B cell (primary cell): ENCODE measurements around the gene PIGQ. TPM values are rescaled to one million over a fixed set of nuclear protein-coding genes. Genes with fewer than 3 reads are reported as not detected.
A peak's percentile ranks its signal among the peaks of the same experiment; 100 is the strongest.

Experiments used
- ATAC-seq: fragments of 200-7000 bp; cut with Tn5 transposase; one replicate; pipeline ENCODE4 v1.10.0; 2021; ENCODE audit warnings: low read depth, mild to moderate bottlenecking, moderate number of reproducible peaks, moderate library complexity
- CTCF ChIA-PET: fragments of 350-600 bp; sonication (Branson Sonifier 250); formaldehyde crosslinking; loops from one replicate; lab custom pipeline; 2021; ENCODE audit warnings: antibody characterized with exemption, inconsistent platforms; lab: Charles Lee
- POLR2A ChIA-PET: fragments of 350-600 bp; sonication (Branson Sonifier 250); formaldehyde crosslinking; loops from one replicate; lab custom pipeline; 2021; ENCODE audit warnings: antibody characterized with exemption; lab: Charles Lee
- DNase-seq: peaks from one replicate; pipeline ENCODE4 v3.0.0; 2013
- H2AFZ ChIP-seq: 2 replicates; pipeline ENCODE4 v1.6.1; 2012; ENCODE audit warnings: mild to moderate bottlenecking, low read depth, low read length; ENCODE audit not compliant: insufficient read depth, poor library complexity, severe bottlenecking
- H3K27ac ChIP-seq, 2 donors: 1 replicate in 1 of 2; 2 replicates in 1 of 2; pipeline ENCODE4 v1.5.1; 2012 to 2013; ENCODE audit warnings: low read length in 2 of 2, mild to moderate bottlenecking in 2 of 2, moderate library complexity in 1 of 2
- H3K27me3 ChIP-seq, 4 experiments: fragments of 200-600 bp in 1 of 4; sonication (generic) in 1 of 4; replicated peaks in 1 of 4; 1 replicate in 2 of 4; 2 replicates in 2 of 4; pipeline versions ENCODE4 v1.6.1 to v1.7.0; 2013 to 2016; ENCODE audit warnings: low read length in 3 of 4, mild to moderate bottlenecking in 2 of 4, mixed read lengths in 1 of 4, moderate library complexity in 1 of 4; ENCODE audit not compliant: insufficient read depth in 4 of 4, control insufficient read depth in 3 of 4; ENCODE audit errors: control extremely low read depth in 1 of 4
- H3K36me3 ChIP-seq, 2 experiments: replicated peaks in 1 of 2; 1 replicate in 1 of 2; 2 replicates in 1 of 2; pipeline versions ENCODE4 v1.6.1 to v1.7.1; 2013; ENCODE audit warnings: low read length in 1 of 2; ENCODE audit not compliant: insufficient read depth in 2 of 2, control insufficient read depth in 1 of 2; ENCODE audit errors: control extremely low read depth in 1 of 2, extremely low read depth in 1 of 2
- H3K4me1 ChIP-seq, 2 donors: fragments of 200-600 bp in 1 of 2; sonication (generic) in 1 of 2; 1 replicate in 1 of 2; 2 replicates in 1 of 2; pipeline versions ENCODE4 v1.5.1 to v1.6.1; 2013 to 2017; ENCODE audit warnings: low read length in 2 of 2; ENCODE audit not compliant: control insufficient read depth in 2 of 2, insufficient read depth in 2 of 2
- H3K4me2 ChIP-seq: replicated peaks from 2 replicates; pipeline ENCODE3; 2012; ENCODE audit warnings: mild to moderate bottlenecking, low read depth, low read length; ENCODE audit not compliant: poor library complexity, severe bottlenecking
- H3K4me3 ChIP-seq, 5 experiments: fragments of 200-600 bp in 1 of 5; sonication (generic) in 1 of 5; 1 replicate in 3 of 5; 2 replicates in 2 of 5; pipeline versions ENCODE4 v1.5.1 to v1.7.0; 2011 to 2016; ENCODE audit warnings: low read length in 4 of 5, mild to moderate bottlenecking in 4 of 5, low read depth in 2 of 5, control low read depth in 1 of 5, moderate library complexity in 1 of 5; ENCODE audit not compliant: insufficient read depth in 1 of 5; ENCODE audit errors: control extremely low read depth in 1 of 5, extremely low read depth in 1 of 5
- H3K79me2 ChIP-seq: fragments of 200-600 bp; sonication (generic); one replicate; pipeline ENCODE4 v1.6.0; 2016; ENCODE audit warnings: low read length; ENCODE audit not compliant: control insufficient read depth, insufficient read depth
- H3K9ac ChIP-seq: fragments of 200-600 bp; sonication (generic); 2 replicates; pipeline ENCODE4 v1.6.1; 2017; ENCODE audit warnings: mild to moderate bottlenecking, low read length, moderate library complexity
- H3K9me3 ChIP-seq, 3 donors: one replicate each; pipeline versions ENCODE4 v1.6.1 to v1.7.1; 2013; ENCODE audit warnings: low read length in 2 of 3; ENCODE audit not compliant: control insufficient read depth in 2 of 3, insufficient read depth in 1 of 3; ENCODE audit errors: control extremely low read depth in 1 of 3
- H4K20me1 ChIP-seq: 2 replicates; pipeline ENCODE4 v1.6.0; 2012; ENCODE audit warnings: mild to moderate bottlenecking, low read length; ENCODE audit not compliant: insufficient read depth, control insufficient read depth, poor library complexity, severe bottlenecking
- H3K27ac Mint-ChIP-seq: one replicate; pipeline ENCODE4 v1.8.0; 2021; ENCODE audit warnings: mixed read lengths
- H3K27me3 Mint-ChIP-seq: one replicate; pipeline ENCODE4 v1.8.0; 2021; ENCODE audit warnings: mixed read lengths
- H3K4me1 Mint-ChIP-seq: one replicate; pipeline ENCODE4 v1.8.0; 2021; ENCODE audit warnings: mixed read lengths
- H3K4me3 Mint-ChIP-seq: one replicate; pipeline ENCODE4 v1.8.0; 2021; ENCODE audit warnings: mixed read lengths
- H3K9me3 Mint-ChIP-seq: one replicate; pipeline ENCODE4 v1.8.0; 2022; ENCODE audit warnings: mixed read lengths; ENCODE audit not compliant: insufficient read depth
- EZH2 ChIP-seq: IDR thresholded peaks from 2 replicates; pipeline ENCODE4 v1.6.1; 2012; ENCODE audit warnings: borderline replicate concordance, low read depth, mild to moderate bottlenecking, moderate library complexity, low read length; ENCODE audit not compliant: insufficient read depth, poor library complexity, severe bottlenecking
- WGBS: methylation state at CpG from one replicate; pipeline ENCODE4 v1.1.5; 2013; ENCODE audit warnings: missing lambda C conversion rate; ENCODE audit not compliant: insufficient coverage; 5-methylcytosine and 5-hydroxymethylcytosine counted together
- intact Hi-C: fragments of 100-400 bp; cut with micrococcal nuclease; formaldehyde crosslinking; loops from one replicate; pipeline ENCODE4 v1.10.0; 2022
- polyA plus RNA-seq: library from polyadenylated mRNA; depleted of rRNA; stranded (reverse); fragments of >200 nt; gene quantifications from 2 replicates; pipeline ENCODE4 v1.2.3, GENCODE V29; 2012
- total RNA-seq, 2 donors: library from RNA; stranded (reverse); fragments of 120-200 nt in 1 of 2; gene quantifications; 1 replicate in 1 of 2; 2 replicates in 1 of 2; pipeline versions ENCODE4 v1.2.3 to v1.2.4, GENCODE V29; 2013 to 2022
- TF ChIP-seq, protein P1 (sequence below): fragments of 200-600 bp; IDR thresholded peaks from one replicate; pipeline ENCODE4 v1.8.0; 2022; ENCODE audit warnings: antibody characterized with exemption, mild to moderate bottlenecking

The PIGQ gene
- total and polyA plus RNA-seq, 2 donors (not counting 1 experiment from before 2014, with no cell fraction given): 56.9 to 68.5 TPM

DNA sequence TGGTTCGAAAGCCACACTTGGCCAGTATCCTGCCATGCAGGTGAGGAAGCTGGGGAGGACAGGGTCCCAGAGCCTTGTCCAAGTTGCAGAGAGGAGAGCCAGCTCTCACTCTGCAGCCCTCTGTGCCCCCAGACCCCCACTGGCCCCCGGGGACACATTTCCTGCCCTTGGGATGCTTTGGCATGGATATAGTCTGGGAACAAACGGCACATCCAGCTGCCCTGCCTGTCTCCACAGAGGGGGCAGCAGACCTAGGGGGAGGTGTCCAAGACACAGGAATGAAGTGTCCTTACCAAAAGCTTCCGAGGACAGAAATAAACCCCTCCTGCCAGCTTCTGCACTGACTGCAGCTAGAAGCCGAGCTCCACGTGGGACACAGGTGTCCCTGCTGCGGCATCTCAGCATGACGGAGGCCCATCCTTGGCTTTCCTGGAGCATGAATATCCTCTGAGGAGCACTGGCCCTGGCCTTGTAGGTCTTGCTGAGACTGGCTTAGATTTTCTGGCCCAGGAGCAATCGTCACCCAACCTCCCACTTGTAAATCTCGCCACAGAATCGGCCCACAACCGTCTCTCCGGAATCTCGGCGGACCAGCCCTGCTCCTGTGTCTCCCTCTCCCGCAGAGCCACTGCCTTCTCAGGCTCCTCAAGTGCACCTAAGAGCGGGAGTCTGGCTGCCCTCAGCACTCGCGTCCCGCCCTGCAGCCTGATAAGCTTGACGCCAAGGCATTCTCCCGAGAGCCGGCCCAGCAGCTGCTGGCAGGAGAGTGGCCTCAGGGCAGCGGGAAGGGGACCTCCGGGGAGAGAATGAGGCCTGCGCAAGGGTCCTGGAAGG is 43.4 kb upstream of the PIGQ start:
- DNase-seq (no peak), ATAC-seq (no peak)
- intact Hi-C loops: loop anchor here (1.0 to 5.0 kb wide), 6 partner anchors 42 to 174 kb away; partner anchors contain the start of genes AXIN1, PGAP6, PIGQ and RAB11FIP3
- Histone ChIP-seq H3K36me3 (no peaks in the 10 kb centered on the region), H3K9ac (peak overlapping the region; percentile 75), H4K20me1 (peaks cover 52% of the 10 kb centered on the region), H3K79me2 (peaks cover 45% of the 10 kb centered on the region), H3K9me3 (peaks cover 0 to 2% (median 0%) of the 10 kb centered on the region in 3 donors), H3K4me2 (peak overlapping the region; percentile 98), H3K4me1 (peaks cover 25 to 47% of the 10 kb centered on the region in 2 donors), H2AFZ (peak overlapping the region; percentile 89), H3K4me3 (peak overlapping the region; percentile 21 to 79 (median 77)), H3K27ac (peak overlapping the region; percentile 71 to 96), H3K27me3 (no peaks in the 10 kb centered on the region)
- TF ChIP-seq, protein P1, sequence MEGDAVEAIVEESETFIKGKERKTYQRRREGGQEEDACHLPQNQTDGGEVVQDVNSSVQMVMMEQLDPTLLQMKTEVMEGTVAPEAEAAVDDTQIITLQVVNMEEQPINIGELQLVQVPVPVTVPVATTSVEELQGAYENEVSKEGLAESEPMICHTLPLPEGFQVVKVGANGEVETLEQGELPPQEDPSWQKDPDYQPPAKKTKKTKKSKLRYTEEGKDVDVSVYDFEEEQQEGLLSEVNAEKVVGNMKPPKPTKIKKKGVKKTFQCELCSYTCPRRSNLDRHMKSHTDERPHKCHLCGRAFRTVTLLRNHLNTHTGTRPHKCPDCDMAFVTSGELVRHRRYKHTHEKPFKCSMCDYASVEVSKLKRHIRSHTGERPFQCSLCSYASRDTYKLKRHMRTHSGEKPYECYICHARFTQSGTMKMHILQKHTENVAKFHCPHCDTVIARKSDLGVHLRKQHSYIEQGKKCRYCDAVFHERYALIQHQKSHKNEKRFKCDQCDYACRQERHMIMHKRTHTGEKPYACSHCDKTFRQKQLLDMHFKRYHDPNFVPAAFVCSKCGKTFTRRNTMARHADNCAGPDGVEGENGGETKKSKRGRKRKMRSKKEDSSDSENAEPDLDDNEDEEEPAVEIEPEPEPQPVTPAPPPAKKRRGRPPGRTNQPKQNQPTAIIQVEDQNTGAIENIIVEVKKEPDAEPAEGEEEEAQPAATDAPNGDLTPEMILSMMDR: no peak
- TF ChIP-seq EZH2: no peak
- H3K4me3 Mint-ChIP-seq: peak overlapping the region; percentile 89
- H3K27ac Mint-ChIP-seq: peak overlapping the region; percentile 88
- H3K9me3 Mint-ChIP-seq: no peaks in the 10 kb centered on the region
- WGBS: 10% methylated on average over 26 of the region's 26 CpGs
- ChIA-PET CTCF (no interaction called here), POLR2A (interaction anchor here (0.6 to 1.3 kb wide), 4 partner anchors 40 to 193 kb away, joined by 3 to 11 read pairs (median 6); partner anchors contain the start of genes DECR2, NHLRC4 and STUB1)
- no peaks in the 10 kb centered on the region for H3K27me3 Mint-ChIP-seq
- H3K4me1 Mint-ChIP-seq: peaks cover 36% of the 10 kb centered on the region
